GM23338 (cell line): ENCODE measurements around the gene BCAS3. TPM values are rescaled to one million over a fixed set of nuclear protein-coding genes. Genes with fewer than 3 reads are reported as not detected.

Source experiments
- ATAC-seq: fragments of 200-7000 bp; cut with Tn5 transposase; 3 replicates; pipeline ENCODE4 v1.9.1; 2020
- DNase-seq: peaks from one replicate; pipeline ENCODE4 v3.0.0-alpha.2; 2015; ENCODE audit warnings: low spot score
- H2AFZ ChIP-seq: fragments of 200-600 bp; sonication (generic); 2 replicates; pipeline ENCODE4 v1.8.0; 2016; ENCODE audit warnings: antibody characterized with exemption, mild to moderate bottlenecking, moderate library complexity
- H3F3A ChIP-seq: fragments of 200-600 bp; sonication (generic); replicated peaks from 2 replicates; pipeline ENCODE4 v1.8.0; 2017; ENCODE audit warnings: antibody characterized with exemption, mixed run types, low read depth
- H3K27ac ChIP-seq: fragments of 200-600 bp; sonication (generic); 2 replicates; pipeline ENCODE4 v1.6.1; 2016; ENCODE audit warnings: low read depth
- H3K27me3 ChIP-seq: fragments of 200-600 bp; sonication (generic); 2 replicates; pipeline ENCODE4 v1.8.0; 2016; ENCODE audit warnings: mild to moderate bottlenecking, mixed run types, moderate library complexity; ENCODE audit not compliant: insufficient read depth
- H3K36me3 ChIP-seq: fragments of 200-600 bp; sonication (generic); 2 replicates; pipeline ENCODE4 v1.8.0; 2016; ENCODE audit warnings: mild to moderate bottlenecking; ENCODE audit not compliant: insufficient read depth
- H3K4me1 ChIP-seq: fragments of 200-600 bp; sonication (generic); 2 replicates; pipeline ENCODE4 v1.8.0; 2016; ENCODE audit warnings: mild to moderate bottlenecking, moderate library complexity; ENCODE audit not compliant: insufficient read depth
- H3K4me2 ChIP-seq: fragments of 200-600 bp; sonication (generic); 2 replicates; pipeline ENCODE4 v1.7.1; 2017; ENCODE audit warnings: mixed run types
- H3K4me3 ChIP-seq: fragments of 200-600 bp; sonication (generic); 2 replicates; pipeline ENCODE4 v1.6.1; 2016; ENCODE audit warnings: mixed run types
- H3K79me2 ChIP-seq: fragments of 200-600 bp; sonication (generic); replicated peaks from 2 replicates; pipeline ENCODE4 v1.8.0; 2017; ENCODE audit warnings: mild to moderate bottlenecking; ENCODE audit not compliant: insufficient read depth
- H3K9me2 ChIP-seq: fragments of 200-600 bp; sonication (generic); 2 replicates; pipeline ENCODE4 v1.8.0; 2017; ENCODE audit not compliant: insufficient read depth
- H4K20me1 ChIP-seq: fragments of 200-600 bp; sonication (generic); replicated peaks from 2 replicates; pipeline ENCODE4 v1.8.0; 2017; ENCODE audit warnings: mild to moderate bottlenecking; ENCODE audit not compliant: insufficient read depth
- H3K27ac Mint-ChIP-seq: 2 replicates; pipeline ENCODE4 v1.8.0; 2020; ENCODE audit warnings: inconsistent platforms, mild to moderate bottlenecking, moderate library complexity, mixed read lengths
- H3K27me3 Mint-ChIP-seq: 3 replicates; pipeline ENCODE4 v1.8.0; 2022; ENCODE audit warnings: low read depth, mild to moderate bottlenecking, moderate library complexity, mixed read lengths, inconsistent platforms; ENCODE audit not compliant: insufficient read depth, poor library complexity
- H3K36me3 Mint-ChIP-seq: 3 replicates; pipeline ENCODE4 v1.8.0; 2021; ENCODE audit warnings: low read depth, mild to moderate bottlenecking, inconsistent platforms, moderate library complexity, mixed read lengths
- H3K4me1 Mint-ChIP-seq: 3 replicates; pipeline ENCODE4 v1.8.0; 2020; ENCODE audit warnings: mild to moderate bottlenecking, inconsistent platforms, mixed read lengths
- H3K4me3 Mint-ChIP-seq: 3 replicates; pipeline ENCODE4 v1.8.0; 2021; ENCODE audit warnings: moderate library complexity, mild to moderate bottlenecking, inconsistent platforms, mixed read lengths
- H3K9me3 Mint-ChIP-seq: 3 replicates; pipeline ENCODE4 v1.8.0; 2020; ENCODE audit warnings: moderate library complexity, mild to moderate bottlenecking, inconsistent platforms, mixed read lengths
- CREB1 ChIP-seq: fragments of 250-450 bp; sonication (Bioruptor Pico); IDR thresholded peaks from 2 replicates; pipeline ENCODE4 v1.5.0; 2020; ENCODE audit warnings: low read depth, mild to moderate bottlenecking, moderate library complexity
- CTCF ChIP-seq, 2 experiments: fragments of 200-600 bp in 1 of 2; sonication (generic) in 1 of 2; conservative IDR thresholded peaks; 2 replicates each; pipeline versions ENCODE4 v1.5.1 to v1.6.1; 2016 to 2017; ENCODE audit warnings: antibody characterized with exemption in 2 of 2, low read depth in 2 of 2, mild to moderate bottlenecking in 2 of 2, moderate library complexity in 1 of 2
- ETS1 ChIP-seq: IDR thresholded peaks from 2 replicates; pipeline ENCODE4 v1.6.1; 2016; ENCODE audit warnings: antibody characterized with exemption
- EZH2 ChIP-seq: fragments of 200-600 bp; sonication (generic); IDR thresholded peaks from one replicate; pipeline ENCODE4 v1.8.0; 2017; ENCODE audit warnings: antibody characterized with exemption, mild to moderate bottlenecking, low read depth; ENCODE audit not compliant: unreplicated experiment
- EZH2phosphoT487 ChIP-seq: fragments of 200-600 bp; sonication (generic); IDR thresholded peaks from one replicate; pipeline ENCODE4 v1.8.1; 2018; ENCODE audit warnings: antibody characterized with exemption; ENCODE audit not compliant: unreplicated experiment
- JUNB ChIP-seq: IDR thresholded peaks from one replicate; pipeline ENCODE4 v1.6.1; 2016; ENCODE audit warnings: antibody characterized with exemption; ENCODE audit not compliant: unreplicated experiment
- NANOG ChIP-seq: IDR thresholded peaks from 2 replicates; pipeline ENCODE4 v1.6.1; 2016; ENCODE audit warnings: antibody characterized with exemption, borderline replicate concordance
- POLR2AphosphoS5 ChIP-seq: IDR thresholded peaks from 2 replicates; pipeline ENCODE4 v1.6.1; 2016; ENCODE audit warnings: antibody characterized with exemption, low read depth
- STAT1 ChIP-seq: IDR thresholded peaks from one replicate; pipeline ENCODE4 v1.6.1; 2016; ENCODE audit warnings: antibody characterized with exemption; ENCODE audit not compliant: unreplicated experiment
- ZNF114 ChIP-seq: fragments of 250-450 bp; sonication (Bioruptor Pico); IDR thresholded peaks from 2 replicates; pipeline ENCODE4 v1.5.0; 2020; ENCODE audit warnings: mild to moderate bottlenecking, moderate library complexity
- ZNF331 ChIP-seq: fragments of 250-450 bp; sonication (Bioruptor Pico); IDR thresholded peaks from 2 replicates; pipeline ENCODE4 v1.5.0; 2020; ENCODE audit warnings: low read depth, mild to moderate bottlenecking, moderate library complexity
- ZNF462 ChIP-seq: fragments of 250-450 bp; sonication (Bioruptor Pico); IDR thresholded peaks from 2 replicates; pipeline ENCODE4 v1.5.0; 2020; ENCODE audit warnings: mild to moderate bottlenecking, moderate library complexity
- polyA plus RNA-seq: library from polyadenylated mRNA; unstranded; fragments of >200 nt; fragmentation: Nextera tagmentation; extraction: Ambion mirVana; gene quantifications from 2 replicates; pipeline ENCODE4 v1.2.1, GENCODE V29; 2016
- total RNA-seq: library from RNA; depleted of rRNA; stranded (reverse); fragments of >200 nt; shearing (Covaris generic); gene quantifications from 2 replicates; pipeline ENCODE4 v1.2.3, GENCODE V29; 2014
- TF ChIP-seq, protein P1 (sequence below): IDR thresholded peaks from one replicate; pipeline ENCODE4 v1.6.1; 2018; ENCODE audit warnings: antibody characterized with exemption; ENCODE audit not compliant: unreplicated experiment

BCAS3 gene
- total and polyA plus RNA-seq, 2 experiments from 2014 or later: 8.2 to 28.0 TPM

- 0 out of 2 replicates have a peak, but pooled peaks cover under 1% of the 10 kb centered on the region for H3K4me1 ChIP-seq
- no peak overlapping the region for H3K27ac Mint-ChIP-seq
- no peaks in the 10 kb centered on the region for H3K9me2 ChIP-seq
- H3K4me2 ChIP-seq: no peak overlapping the region
- peaks cover 7% of the 10 kb centered on the region; the same call in 2 of the 3 replicates for H3K4me1 Mint-ChIP-seq
- H3K27ac ChIP-seq: no peak overlapping the region
- H3K27me3 ChIP-seq: peaks cover 21% of the 10 kb centered on the region
- no peak overlapping the region for H2AFZ ChIP-seq
- no peaks in the 10 kb centered on the region for H3F3A ChIP-seq
- no peaks in the 10 kb centered on the region; the same call in 2 of the 3 replicates for H3K36me3 Mint-ChIP-seq
- H3K27me3 Mint-ChIP-seq: peaks cover 17% of the 10 kb centered on the region
- no peaks in the 10 kb centered on the region for H4K20me1 ChIP-seq
- no peak for DNase-seq
- no peak overlapping the region for H3K4me3 Mint-ChIP-seq
- no peak overlapping the region for H3K4me3 ChIP-seq
- no peaks in the 10 kb centered on the region for H3K79me2 ChIP-seq
- ATAC-seq: no peak
- TF ChIP-seq ZNF462: no peak
- TF ChIP-seq CREB1 (CRISPR knock-in tag): no peak
- TF ChIP-seq EZH2: no peak
- no peak for TF ChIP-seq POLR2AphosphoS5
- TF ChIP-seq JUNB: no peak
- no peak for TF ChIP-seq ZNF114 (CRISPR knock-in tag)
- TF ChIP-seq ETS1: no peak
- TF ChIP-seq, protein P1, sequence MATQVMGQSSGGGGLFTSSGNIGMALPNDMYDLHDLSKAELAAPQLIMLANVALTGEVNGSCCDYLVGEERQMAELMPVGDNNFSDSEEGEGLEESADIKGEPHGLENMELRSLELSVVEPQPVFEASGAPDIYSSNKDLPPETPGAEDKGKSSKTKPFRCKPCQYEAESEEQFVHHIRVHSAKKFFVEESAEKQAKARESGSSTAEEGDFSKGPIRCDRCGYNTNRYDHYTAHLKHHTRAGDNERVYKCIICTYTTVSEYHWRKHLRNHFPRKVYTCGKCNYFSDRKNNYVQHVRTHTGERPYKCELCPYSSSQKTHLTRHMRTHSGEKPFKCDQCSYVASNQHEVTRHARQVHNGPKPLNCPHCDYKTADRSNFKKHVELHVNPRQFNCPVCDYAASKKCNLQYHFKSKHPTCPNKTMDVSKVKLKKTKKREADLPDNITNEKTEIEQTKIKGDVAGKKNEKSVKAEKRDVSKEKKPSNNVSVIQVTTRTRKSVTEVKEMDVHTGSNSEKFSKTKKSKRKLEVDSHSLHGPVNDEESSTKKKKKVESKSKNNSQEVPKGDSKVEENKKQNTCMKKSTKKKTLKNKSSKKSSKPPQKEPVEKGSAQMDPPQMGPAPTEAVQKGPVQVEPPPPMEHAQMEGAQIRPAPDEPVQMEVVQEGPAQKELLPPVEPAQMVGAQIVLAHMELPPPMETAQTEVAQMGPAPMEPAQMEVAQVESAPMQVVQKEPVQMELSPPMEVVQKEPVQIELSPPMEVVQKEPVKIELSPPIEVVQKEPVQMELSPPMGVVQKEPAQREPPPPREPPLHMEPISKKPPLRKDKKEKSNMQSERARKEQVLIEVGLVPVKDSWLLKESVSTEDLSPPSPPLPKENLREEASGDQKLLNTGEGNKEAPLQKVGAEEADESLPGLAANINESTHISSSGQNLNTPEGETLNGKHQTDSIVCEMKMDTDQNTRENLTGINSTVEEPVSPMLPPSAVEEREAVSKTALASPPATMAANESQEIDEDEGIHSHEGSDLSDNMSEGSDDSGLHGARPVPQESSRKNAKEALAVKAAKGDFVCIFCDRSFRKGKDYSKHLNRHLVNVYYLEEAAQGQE: no peak
- TF ChIP-seq STAT1: no peak
- no peak for TF ChIP-seq NANOG
- TF ChIP-seq ZNF331: no peak
- TF ChIP-seq CTCF (conservative IDR thresholded peaks at IDR 0.05; ENCODE audit: low read depth in 2 of 2): no peak
- no peak for TF ChIP-seq EZH2phosphoT487
- H3K9me3 Mint-ChIP-seq: no peaks in the 10 kb centered on the region
- no peaks in the 10 kb centered on the region for H3K36me3 ChIP-seq
These were observed 743.8 kb downstream of the BCAS3 start for GRCh38 chr17:61421460-61421859.
